ENCODE measurements around the gene CDK8. TPM values are rescaled to one million over a fixed set of nuclear protein-coding genes. Genes with fewer than 3 reads are reported as not detected.

The CDK8 gene
- total and polyA plus RNA-seq, 2 experiments from 2014 or later, result 13.6 to 24.0 TPM

DNA sequence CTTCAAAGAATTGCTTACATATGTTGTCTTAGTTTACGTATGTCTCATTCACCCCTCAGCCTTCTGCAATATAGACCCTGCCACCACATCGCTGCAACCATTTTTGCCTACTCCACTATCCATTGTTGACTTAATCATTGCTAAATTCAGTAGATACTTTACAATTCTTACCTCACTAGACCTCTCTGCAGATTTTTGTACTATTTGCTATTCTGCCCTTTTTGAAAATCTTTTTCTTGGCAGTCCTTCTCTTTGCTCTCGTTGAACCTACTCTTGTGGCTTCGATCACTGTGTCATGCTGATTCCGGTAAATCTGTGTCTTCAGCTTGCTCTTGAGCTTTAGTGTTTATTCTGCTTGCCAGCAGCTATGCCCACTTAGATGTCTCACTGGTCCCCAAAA, 81.2 kb downstream of the CDK8 start:
- H4K20me1 ChIP-seq (replicated peaks; ENCODE audit: insufficient read depth), result peaks cover 21% of the 10 kb centered on the region
- H3K36me3 ChIP-seq (ENCODE audit: insufficient read depth), result no peaks in the 10 kb centered on the region
- no peaks in the 10 kb centered on the region for H3K27me3 Mint-ChIP-seq (ENCODE audit: insufficient read depth, low read depth, poor library complexity)
- H3K27me3 ChIP-seq (ENCODE audit: insufficient read depth), result no peaks in the 10 kb centered on the region
- H3K27ac ChIP-seq (ENCODE audit: low read depth), result no peak overlapping the region
- no peak overlapping the region for H2AFZ ChIP-seq
- no peak for DNase-seq (ENCODE audit: low spot score)
- peaks cover 22% of the 10 kb centered on the region for H3K4me1 Mint-ChIP-seq
- H3K27ac Mint-ChIP-seq, result no peak overlapping the region
- H3K9me3 Mint-ChIP-seq, result no peaks in the 10 kb centered on the region
- no peaks in the 10 kb centered on the region for H3K36me3 Mint-ChIP-seq (ENCODE audit: low read depth)
- no peaks in the 10 kb centered on the region for H3K9me2 ChIP-seq (ENCODE audit: insufficient read depth)
- no peaks in the 10 kb centered on the region for H3F3A ChIP-seq (replicated peaks; ENCODE audit: low read depth)
- H3K4me1 ChIP-seq (ENCODE audit: insufficient read depth), result peaks cover 8% of the 10 kb centered on the region
- ATAC-seq, result no peak
- H3K4me2 ChIP-seq, result no peak overlapping the region
- H3K4me3 Mint-ChIP-seq, result no peak overlapping the region
- no peak overlapping the region for H3K4me3 ChIP-seq
- TF ChIP-seq ZNF331 (CRISPR knock-in tag; IDR thresholded peaks at IDR 0.05; ENCODE audit: low read depth), result no peak
- TF ChIP-seq JUNB (IDR thresholded peaks at IDR 0.05; ENCODE audit: unreplicated experiment), result no peak
- no peak for TF ChIP-seq NANOG (IDR thresholded peaks at IDR 0.05; ENCODE audit: borderline replicate concordance)
- TF ChIP-seq CREB1 (CRISPR knock-in tag; IDR thresholded peaks at IDR 0.05; ENCODE audit: low read depth), result no peak
- no peak for TF ChIP-seq EZH2phosphoT487 (IDR thresholded peaks at IDR 0.05; ENCODE audit: unreplicated experiment)
- TF ChIP-seq, protein P1, sequence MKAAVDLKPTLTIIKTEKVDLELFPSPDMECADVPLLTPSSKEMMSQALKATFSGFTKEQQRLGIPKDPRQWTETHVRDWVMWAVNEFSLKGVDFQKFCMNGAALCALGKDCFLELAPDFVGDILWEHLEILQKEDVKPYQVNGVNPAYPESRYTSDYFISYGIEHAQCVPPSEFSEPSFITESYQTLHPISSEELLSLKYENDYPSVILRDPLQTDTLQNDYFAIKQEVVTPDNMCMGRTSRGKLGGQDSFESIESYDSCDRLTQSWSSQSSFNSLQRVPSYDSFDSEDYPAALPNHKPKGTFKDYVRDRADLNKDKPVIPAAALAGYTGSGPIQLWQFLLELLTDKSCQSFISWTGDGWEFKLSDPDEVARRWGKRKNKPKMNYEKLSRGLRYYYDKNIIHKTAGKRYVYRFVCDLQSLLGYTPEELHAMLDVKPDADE (IDR thresholded peaks at IDR 0.05), result no peak
- TF ChIP-seq ZNF114 (CRISPR knock-in tag; IDR thresholded peaks at IDR 0.05), result no peak
- peaks cover 80% of the 10 kb centered on the region for H3K79me2 ChIP-seq (replicated peaks; ENCODE audit: insufficient read depth)

DNA sequence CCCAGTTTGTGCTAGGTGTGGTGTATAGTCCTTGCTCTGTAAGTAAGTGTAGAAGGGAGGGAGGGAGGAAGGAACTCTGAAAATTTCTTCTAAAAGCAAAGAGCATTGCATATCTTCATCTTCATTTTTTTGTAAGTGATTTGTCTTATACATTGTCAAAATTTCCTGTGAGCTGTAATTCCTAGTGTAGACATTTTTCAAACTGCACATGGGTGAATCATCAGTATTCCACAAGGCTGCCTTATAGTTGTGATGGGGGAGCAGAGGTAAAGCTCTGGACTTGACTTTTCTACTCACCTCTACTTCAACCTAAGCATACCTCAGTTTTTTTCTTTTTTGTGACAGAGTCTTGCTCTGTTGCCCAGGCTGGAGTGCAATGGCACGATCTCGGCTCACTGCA, 86.9 kb downstream of the CDK8 start:
- H3K27ac Mint-ChIP-seq, result no peak overlapping the region
- DNase-seq (ENCODE audit: low spot score) (no peak), ATAC-seq (no peak)
- H3K4me2 ChIP-seq, result no peak overlapping the region
- no peak overlapping the region for H3K4me3 ChIP-seq
- no peaks in the 10 kb centered on the region for H3K4me1 ChIP-seq (ENCODE audit: insufficient read depth)
- no peaks in the 10 kb centered on the region for H3K9me2 ChIP-seq (ENCODE audit: insufficient read depth)
- H3F3A ChIP-seq (replicated peaks; ENCODE audit: low read depth), result no peaks in the 10 kb centered on the region
- H2AFZ ChIP-seq, result no peak overlapping the region
- H3K4me1 Mint-ChIP-seq, result no peaks in the 10 kb centered on the region
- no peaks in the 10 kb centered on the region; the same call in 2 of the 3 replicates for H3K36me3 Mint-ChIP-seq (ENCODE audit: low read depth)
- H3K27ac ChIP-seq (ENCODE audit: low read depth), result no peak overlapping the region
- H4K20me1 ChIP-seq (replicated peaks; ENCODE audit: insufficient read depth), result peaks cover 15% of the 10 kb centered on the region
- H3K27me3 ChIP-seq (ENCODE audit: insufficient read depth), result no peaks in the 10 kb centered on the region
- peaks cover 27% of the 10 kb centered on the region for H3K79me2 ChIP-seq (replicated peaks; ENCODE audit: insufficient read depth)
- no peaks in the 10 kb centered on the region for H3K36me3 ChIP-seq (ENCODE audit: insufficient read depth)
- no peaks in the 10 kb centered on the region for H3K9me3 Mint-ChIP-seq
- no peak overlapping the region for H3K4me3 Mint-ChIP-seq
- H3K27me3 Mint-ChIP-seq (ENCODE audit: insufficient read depth, low read depth, poor library complexity), result no peaks in the 10 kb centered on the region
- no peak for TF ChIP-seq REST (IDR thresholded peaks at IDR 0.05; ENCODE audit: unreplicated experiment)
- TF ChIP-seq POLR2AphosphoS5 (IDR thresholded peaks at IDR 0.05; ENCODE audit: low read depth), result no peak
- TF ChIP-seq CREB1 (CRISPR knock-in tag; IDR thresholded peaks at IDR 0.05; ENCODE audit: low read depth), result no peak
- TF ChIP-seq STAT1 (IDR thresholded peaks at IDR 0.05; ENCODE audit: unreplicated experiment), result no peak
- no peak for TF ChIP-seq ZNF114 (CRISPR knock-in tag; IDR thresholded peaks at IDR 0.05)
- no peak for TF ChIP-seq NANOG (IDR thresholded peaks at IDR 0.05; ENCODE audit: borderline replicate concordance)
- no peak for TF ChIP-seq EZH2 (IDR thresholded peaks at IDR 0.05; ENCODE audit: low read depth, unreplicated experiment)
- TF ChIP-seq, protein P2, sequence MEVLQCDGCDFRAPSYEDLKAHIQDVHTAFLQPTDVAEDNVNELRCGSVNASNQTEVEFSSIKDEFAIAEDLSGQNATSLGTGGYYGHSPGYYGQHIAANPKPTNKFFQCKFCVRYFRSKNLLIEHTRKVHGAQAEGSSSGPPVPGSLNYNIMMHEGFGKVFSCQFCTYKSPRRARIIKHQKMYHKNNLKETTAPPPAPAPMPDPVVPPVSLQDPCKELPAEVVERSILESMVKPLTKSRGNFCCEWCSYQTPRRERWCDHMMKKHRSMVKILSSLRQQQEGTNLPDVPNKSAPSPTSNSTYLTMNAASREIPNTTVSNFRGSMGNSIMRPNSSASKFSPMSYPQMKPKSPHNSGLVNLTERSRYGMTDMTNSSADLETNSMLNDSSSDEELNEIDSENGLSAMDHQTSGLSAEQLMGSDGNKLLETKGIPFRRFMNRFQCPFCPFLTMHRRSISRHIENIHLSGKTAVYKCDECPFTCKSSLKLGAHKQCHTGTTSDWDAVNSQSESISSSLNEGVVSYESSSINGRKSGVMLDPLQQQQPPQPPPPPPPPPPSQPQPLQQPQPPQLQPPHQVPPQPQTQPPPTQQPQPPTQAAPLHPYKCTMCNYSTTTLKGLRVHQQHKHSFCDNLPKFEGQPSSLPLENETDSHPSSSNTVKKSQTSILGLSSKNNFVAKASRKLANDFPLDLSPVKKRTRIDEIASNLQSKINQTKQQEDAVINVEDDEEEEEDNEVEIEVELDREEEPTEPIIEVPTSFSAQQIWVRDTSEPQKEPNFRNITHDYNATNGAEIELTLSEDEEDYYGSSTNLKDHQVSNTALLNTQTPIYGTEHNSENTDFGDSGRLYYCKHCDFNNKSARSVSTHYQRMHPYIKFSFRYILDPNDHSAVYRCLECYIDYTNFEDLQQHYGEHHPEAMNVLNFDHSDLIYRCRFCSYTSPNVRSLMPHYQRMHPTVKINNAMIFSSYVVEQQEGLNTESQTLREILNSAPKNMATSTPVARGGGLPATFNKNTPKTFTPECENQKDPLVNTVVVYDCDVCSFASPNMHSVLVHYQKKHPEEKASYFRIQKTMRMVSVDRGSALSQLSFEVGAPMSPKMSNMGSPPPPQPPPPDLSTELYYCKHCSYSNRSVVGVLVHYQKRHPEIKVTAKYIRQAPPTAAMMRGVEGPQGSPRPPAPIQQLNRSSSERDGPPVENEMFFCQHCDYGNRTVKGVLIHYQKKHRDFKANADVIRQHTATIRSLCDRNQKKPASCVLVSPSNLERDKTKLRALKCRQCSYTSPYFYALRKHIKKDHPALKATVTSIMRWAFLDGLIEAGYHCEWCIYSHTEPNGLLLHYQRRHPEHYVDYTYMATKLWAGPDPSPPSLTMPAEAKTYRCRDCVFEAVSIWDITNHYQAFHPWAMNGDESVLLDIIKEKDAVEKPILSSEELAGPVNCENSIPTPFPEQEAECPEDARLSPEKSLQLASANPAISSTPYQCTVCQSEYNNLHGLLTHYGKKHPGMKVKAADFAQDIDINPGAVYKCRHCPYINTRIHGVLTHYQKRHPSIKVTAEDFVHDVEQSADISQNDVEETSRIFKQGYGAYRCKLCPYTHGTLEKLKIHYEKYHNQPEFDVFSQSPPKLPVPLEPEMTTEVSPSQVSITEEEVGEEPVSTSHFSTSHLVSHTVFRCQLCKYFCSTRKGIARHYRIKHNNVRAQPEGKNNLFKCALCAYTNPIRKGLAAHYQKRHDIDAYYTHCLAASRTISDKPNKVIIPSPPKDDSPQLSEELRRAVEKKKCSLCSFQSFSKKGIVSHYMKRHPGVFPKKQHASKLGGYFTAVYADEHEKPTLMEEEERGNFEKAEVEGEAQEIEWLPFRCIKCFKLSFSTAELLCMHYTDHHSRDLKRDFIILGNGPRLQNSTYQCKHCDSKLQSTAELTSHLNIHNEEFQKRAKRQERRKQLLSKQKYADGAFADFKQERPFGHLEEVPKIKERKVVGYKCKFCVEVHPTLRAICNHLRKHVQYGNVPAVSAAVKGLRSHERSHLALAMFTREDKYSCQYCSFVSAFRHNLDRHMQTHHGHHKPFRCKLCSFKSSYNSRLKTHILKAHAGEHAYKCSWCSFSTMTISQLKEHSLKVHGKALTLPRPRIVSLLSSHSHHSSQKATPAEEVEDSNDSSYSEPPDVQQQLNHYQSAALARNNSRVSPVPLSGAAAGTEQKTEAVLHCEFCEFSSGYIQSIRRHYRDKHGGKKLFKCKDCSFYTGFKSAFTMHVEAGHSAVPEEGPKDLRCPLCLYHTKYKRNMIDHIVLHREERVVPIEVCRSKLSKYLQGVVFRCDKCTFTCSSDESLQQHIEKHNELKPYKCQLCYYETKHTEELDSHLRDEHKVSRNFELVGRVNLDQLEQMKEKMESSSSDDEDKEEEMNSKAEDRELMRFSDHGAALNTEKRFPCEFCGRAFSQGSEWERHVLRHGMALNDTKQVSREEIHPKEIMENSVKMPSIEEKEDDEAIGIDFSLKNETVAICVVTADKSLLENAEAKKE (CRISPR knock-in tag; IDR thresholded peaks at IDR 0.05), result no peak

Data from GM23338 (cell line).